ENCODE measurements around the gene ACIN1.

The ACIN1 gene

DNA sequence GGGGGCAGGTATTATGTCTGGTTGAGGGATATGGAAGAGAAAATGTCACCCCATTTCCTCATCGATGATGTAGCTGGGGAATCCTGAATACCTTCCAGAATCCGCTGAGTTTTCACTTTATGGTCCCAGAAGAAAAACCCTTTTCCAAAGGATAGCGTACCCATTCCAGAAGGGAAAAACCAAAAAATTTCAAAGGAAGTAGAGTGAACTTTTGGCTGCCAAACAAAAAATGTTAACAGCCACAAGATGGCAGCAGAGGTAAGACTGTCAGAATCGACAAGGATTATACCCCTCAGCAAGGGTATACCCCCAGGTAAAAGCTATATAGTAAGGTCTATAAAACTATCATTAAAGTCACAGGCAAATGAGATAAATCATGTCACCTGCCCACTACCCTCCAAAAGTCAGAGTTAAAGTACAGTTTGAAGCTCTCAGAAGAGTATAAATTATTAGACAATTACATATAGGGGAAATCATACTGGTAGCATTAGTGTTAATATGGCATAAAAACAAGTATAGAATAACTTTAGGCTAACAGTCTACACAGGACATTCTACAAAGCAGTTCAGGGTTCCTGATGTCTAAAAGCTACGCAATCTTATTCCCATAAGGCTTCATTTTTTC, 18.0 kb downstream of the ACIN1 start:
- Histone ChIP-seq H3K9ac (ENCODE audit: low read length) (no peak overlapping the region), H3K9me2 (ENCODE audit: low read depth, low read length) (no peaks in the 10 kb centered on the region), H3K4me1 (ENCODE audit: insufficient read depth, low read length, severe bottlenecking) (peaks cover 2% of the 10 kb centered on the region), H3K4me2 (ENCODE audit: low read length) (no peak overlapping the region), H3F3A (ENCODE audit: insufficient read depth, low read length) (0 out of 2 replicates have a peak, but pooled peaks cover 5% of the 10 kb centered on the region), H2AFZ (ENCODE audit: low read length) (no peak overlapping the region), H3K79me2 (ENCODE audit: insufficient read depth, low read length) (no peaks in the 10 kb centered on the region), H3K4me3 (ENCODE audit: low read depth, low read length, poor library complexity, severe bottlenecking) (no peak overlapping the region), H3K27ac (ENCODE audit: low read depth, low read length, poor library complexity, severe bottlenecking) (no peak overlapping the region), H3K36me3 (ENCODE audit: insufficient read depth, low read length) (peaks cover 81% of the 10 kb centered on the region), H4K20me1 (ENCODE audit: insufficient read depth, low read length) (no peaks in the 10 kb centered on the region), H3K27me3 (ENCODE audit: insufficient read depth, low read length) (no peaks in the 10 kb centered on the region), H3K9me3 (ENCODE audit: low read length) (no peaks in the 10 kb centered on the region)
- TF ChIP-seq, protein P1, sequence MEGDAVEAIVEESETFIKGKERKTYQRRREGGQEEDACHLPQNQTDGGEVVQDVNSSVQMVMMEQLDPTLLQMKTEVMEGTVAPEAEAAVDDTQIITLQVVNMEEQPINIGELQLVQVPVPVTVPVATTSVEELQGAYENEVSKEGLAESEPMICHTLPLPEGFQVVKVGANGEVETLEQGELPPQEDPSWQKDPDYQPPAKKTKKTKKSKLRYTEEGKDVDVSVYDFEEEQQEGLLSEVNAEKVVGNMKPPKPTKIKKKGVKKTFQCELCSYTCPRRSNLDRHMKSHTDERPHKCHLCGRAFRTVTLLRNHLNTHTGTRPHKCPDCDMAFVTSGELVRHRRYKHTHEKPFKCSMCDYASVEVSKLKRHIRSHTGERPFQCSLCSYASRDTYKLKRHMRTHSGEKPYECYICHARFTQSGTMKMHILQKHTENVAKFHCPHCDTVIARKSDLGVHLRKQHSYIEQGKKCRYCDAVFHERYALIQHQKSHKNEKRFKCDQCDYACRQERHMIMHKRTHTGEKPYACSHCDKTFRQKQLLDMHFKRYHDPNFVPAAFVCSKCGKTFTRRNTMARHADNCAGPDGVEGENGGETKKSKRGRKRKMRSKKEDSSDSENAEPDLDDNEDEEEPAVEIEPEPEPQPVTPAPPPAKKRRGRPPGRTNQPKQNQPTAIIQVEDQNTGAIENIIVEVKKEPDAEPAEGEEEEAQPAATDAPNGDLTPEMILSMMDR (IDR thresholded peaks at IDR 0.05; ENCODE audit: low read length): peak; percentile 65
- TF ChIP-seq EZH2 (IDR thresholded peaks at IDR 0.05; ENCODE audit: borderline replicate concordance, low read length): no peak

DNA sequence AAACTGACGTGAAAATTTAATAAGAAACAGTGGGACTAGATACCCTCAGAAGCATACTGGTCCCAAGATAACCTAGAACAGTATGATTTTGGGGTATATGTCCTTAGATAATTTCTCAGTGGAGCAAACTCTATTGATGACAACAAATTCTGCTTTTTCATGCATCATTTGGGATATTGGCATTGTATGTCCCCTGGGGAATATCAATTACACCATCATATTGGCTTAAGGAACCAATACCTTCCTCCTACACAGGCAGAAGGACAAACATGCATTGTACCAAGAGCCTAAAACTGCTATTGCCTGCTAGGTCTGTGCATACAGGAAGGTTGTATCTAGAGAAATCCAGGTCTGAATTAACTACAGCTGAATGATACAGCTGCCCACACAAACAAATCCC, 20.0 kb downstream of the ACIN1 start:
- H3K4me1 ChIP-seq (ENCODE audit: insufficient read depth, low read length, severe bottlenecking): peaks cover 17% of the 10 kb centered on the region
- H3K36me3 ChIP-seq (ENCODE audit: insufficient read depth, low read length): peaks cover 61% of the 10 kb centered on the region
- no peak overlapping the region for H3K4me2 ChIP-seq (ENCODE audit: low read length)

GRCh38 chr14:23071921-23072539, 22.9 kb downstream of the ACIN1 start:
- Histone ChIP-seq H4K20me1 (ENCODE audit: insufficient read depth, low read length) (no peaks in the 10 kb centered on the region), H3K4me2 (ENCODE audit: low read length) (peak overlapping the region; percentile 97; the same call in 1 of the 2 replicates), H3K4me3 (ENCODE audit: low read depth, low read length, poor library complexity, severe bottlenecking) (peak overlapping the region; percentile 87), H3K27ac (ENCODE audit: low read depth, low read length, poor library complexity, severe bottlenecking) (peak overlapping the region; percentile 17), H3K9me2 (ENCODE audit: low read depth, low read length) (no peaks in the 10 kb centered on the region), H3K9me3 (ENCODE audit: low read length) (no peaks in the 10 kb centered on the region), H3K36me3 (ENCODE audit: insufficient read depth, low read length) (peaks cover 55% of the 10 kb centered on the region), H3K9ac (ENCODE audit: low read length) (peak overlapping the region; percentile 95; the same call in 1 of the 2 replicates), H3F3A (ENCODE audit: insufficient read depth, low read length) (no peaks in the 10 kb centered on the region), H3K27me3 (ENCODE audit: insufficient read depth, low read length) (no peaks in the 10 kb centered on the region), H3K79me2 (ENCODE audit: insufficient read depth, low read length) (peaks cover 11% of the 10 kb centered on the region), H2AFZ (ENCODE audit: low read length) (no peak overlapping the region), H3K4me1 (ENCODE audit: insufficient read depth, low read length, severe bottlenecking) (peaks cover 32% of the 10 kb centered on the region)
- no peak for TF ChIP-seq EZH2 (IDR thresholded peaks at IDR 0.05; ENCODE audit: borderline replicate concordance, low read length)
- TF ChIP-seq, protein P1 (IDR thresholded peaks at IDR 0.05; ENCODE audit: low read length): no peak

More for the DNA sequence above, 20.0 kb downstream of the ACIN1 start:
- Histone ChIP-seq H3K27ac (ENCODE audit: low read depth, low read length, poor library complexity, severe bottlenecking) (no peak overlapping the region), H3K4me3 (ENCODE audit: low read depth, low read length, poor library complexity, severe bottlenecking) (no peak overlapping the region), H3F3A (ENCODE audit: insufficient read depth, low read length) (0 out of 2 replicates have a peak, but pooled peaks cover 5% of the 10 kb centered on the region), H2AFZ (ENCODE audit: low read length) (no peak overlapping the region), H3K9ac (ENCODE audit: low read length) (no peak overlapping the region), H3K27me3 (ENCODE audit: insufficient read depth, low read length) (no peaks in the 10 kb centered on the region), H3K9me2 (ENCODE audit: low read depth, low read length) (no peaks in the 10 kb centered on the region), H3K9me3 (ENCODE audit: low read length) (no peaks in the 10 kb centered on the region), H4K20me1 (ENCODE audit: insufficient read depth, low read length) (no peaks in the 10 kb centered on the region), H3K79me2 (ENCODE audit: insufficient read depth, low read length) (peaks cover 11% of the 10 kb centered on the region)
- TF ChIP-seq, protein P1 (IDR thresholded peaks at IDR 0.05; ENCODE audit: low read length): no peak

Data from OCI-LY1 (cell line).